ENCODE data around the gene PHOSPHO1.

- TF ChIP-seq POLR2A (IDR thresholded peaks at IDR 0.05; ENCODE audit: low read depth, low read length) (no peak), TAF1 (IDR thresholded peaks at IDR 0.05; ENCODE audit: borderline replicate concordance, low read depth, low read length) (no peak), POLR2AphosphoS5 (IDR thresholded peaks at IDR 0.05; ENCODE audit: low read depth, low read length) (no peak)
These were observed 17.4 kb upstream of the PHOSPHO1 start for GRCh38 chr17:49247944-49248343.
